ENCODE data around the gene TCP1. TPM values are rescaled to one million over a fixed set of nuclear protein-coding genes. Genes with fewer than 3 reads are reported as not detected.

Gene TCP1
- total RNA-seq, 1 experiment from 2014 or later: 340 TPM

DNA sequence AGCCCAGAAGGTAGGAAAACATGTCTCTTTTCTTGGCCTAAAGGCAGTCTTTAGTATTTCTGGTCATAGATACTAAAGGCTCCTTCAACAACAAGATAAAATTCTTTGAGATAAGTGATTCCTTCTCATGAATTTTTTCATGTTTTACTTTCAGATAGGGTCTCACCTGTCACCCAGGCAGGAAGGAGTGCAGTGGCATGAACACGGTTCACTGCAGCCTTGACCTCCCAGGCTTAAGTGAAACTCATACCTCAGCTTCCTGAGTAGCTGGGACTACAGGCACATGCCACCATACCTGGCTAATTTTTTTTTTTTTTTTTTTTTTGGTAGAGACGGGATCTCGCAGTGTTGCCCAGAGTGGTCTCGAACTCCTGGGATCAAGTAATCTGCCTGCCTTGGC, 19.7 kb upstream of the TCP1 start:
- CTCF ChIA-PET: no interaction called here

DNA sequence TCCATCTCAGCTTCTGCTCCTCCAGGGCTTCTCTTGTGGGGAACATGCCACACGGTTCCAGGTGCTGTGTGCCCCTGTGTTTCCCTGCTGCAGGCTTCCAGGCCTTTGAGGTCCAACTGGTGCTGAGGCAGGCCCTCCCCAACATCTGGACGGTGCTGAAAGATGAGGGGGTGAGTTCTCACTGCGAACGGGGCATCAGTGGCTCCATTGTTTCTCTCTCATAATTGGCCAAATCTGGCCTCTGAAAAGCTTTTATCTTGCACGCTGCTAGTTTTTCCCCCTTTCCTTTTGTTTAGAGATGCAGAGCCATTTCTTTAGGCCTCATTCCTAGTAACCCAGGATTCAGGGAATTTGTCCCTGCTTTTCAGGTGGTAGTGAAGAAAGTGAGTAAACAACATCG, 19.2 kb upstream of the TCP1 start:
- ATAC-seq (no peak), DNase-seq (ENCODE audit: low read depth, low spot score) (no peak)
- ChIA-PET CTCF (no interaction called here), POLR2A (no interaction called here)
- no peaks in the 10 kb centered on the region for H3K36me3 ChIP-seq (ENCODE audit: control insufficient read depth, insufficient read depth, low read length)
- intact Hi-C loops (cut with micrococcal nuclease; ENCODE audit: unreplicated experiment) (no loop called here), in situ Hi-C loops (cut with HindIII; ENCODE audit: low pct_unique_long_range_greater_than_20kb, low sequenced_read_pairs) (no loop called here)
- TF ChIP-seq, protein P1, sequence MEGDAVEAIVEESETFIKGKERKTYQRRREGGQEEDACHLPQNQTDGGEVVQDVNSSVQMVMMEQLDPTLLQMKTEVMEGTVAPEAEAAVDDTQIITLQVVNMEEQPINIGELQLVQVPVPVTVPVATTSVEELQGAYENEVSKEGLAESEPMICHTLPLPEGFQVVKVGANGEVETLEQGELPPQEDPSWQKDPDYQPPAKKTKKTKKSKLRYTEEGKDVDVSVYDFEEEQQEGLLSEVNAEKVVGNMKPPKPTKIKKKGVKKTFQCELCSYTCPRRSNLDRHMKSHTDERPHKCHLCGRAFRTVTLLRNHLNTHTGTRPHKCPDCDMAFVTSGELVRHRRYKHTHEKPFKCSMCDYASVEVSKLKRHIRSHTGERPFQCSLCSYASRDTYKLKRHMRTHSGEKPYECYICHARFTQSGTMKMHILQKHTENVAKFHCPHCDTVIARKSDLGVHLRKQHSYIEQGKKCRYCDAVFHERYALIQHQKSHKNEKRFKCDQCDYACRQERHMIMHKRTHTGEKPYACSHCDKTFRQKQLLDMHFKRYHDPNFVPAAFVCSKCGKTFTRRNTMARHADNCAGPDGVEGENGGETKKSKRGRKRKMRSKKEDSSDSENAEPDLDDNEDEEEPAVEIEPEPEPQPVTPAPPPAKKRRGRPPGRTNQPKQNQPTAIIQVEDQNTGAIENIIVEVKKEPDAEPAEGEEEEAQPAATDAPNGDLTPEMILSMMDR (IDR thresholded peaks at IDR 0.05): no peak
- TF ChIP-seq POLR2AphosphoS5 (IDR thresholded peaks at IDR 0.05; ENCODE audit: low read depth, low read length) (no peak), TCF7L2 (IDR thresholded peaks at IDR 0.05; ENCODE audit: low read depth, low read length) (no peak), SIN3A (IDR thresholded peaks at IDR 0.05; ENCODE audit: borderline replicate concordance, insufficient read depth, low read depth, low read length) (no peak)
- TF ChIP-seq, protein P2, sequence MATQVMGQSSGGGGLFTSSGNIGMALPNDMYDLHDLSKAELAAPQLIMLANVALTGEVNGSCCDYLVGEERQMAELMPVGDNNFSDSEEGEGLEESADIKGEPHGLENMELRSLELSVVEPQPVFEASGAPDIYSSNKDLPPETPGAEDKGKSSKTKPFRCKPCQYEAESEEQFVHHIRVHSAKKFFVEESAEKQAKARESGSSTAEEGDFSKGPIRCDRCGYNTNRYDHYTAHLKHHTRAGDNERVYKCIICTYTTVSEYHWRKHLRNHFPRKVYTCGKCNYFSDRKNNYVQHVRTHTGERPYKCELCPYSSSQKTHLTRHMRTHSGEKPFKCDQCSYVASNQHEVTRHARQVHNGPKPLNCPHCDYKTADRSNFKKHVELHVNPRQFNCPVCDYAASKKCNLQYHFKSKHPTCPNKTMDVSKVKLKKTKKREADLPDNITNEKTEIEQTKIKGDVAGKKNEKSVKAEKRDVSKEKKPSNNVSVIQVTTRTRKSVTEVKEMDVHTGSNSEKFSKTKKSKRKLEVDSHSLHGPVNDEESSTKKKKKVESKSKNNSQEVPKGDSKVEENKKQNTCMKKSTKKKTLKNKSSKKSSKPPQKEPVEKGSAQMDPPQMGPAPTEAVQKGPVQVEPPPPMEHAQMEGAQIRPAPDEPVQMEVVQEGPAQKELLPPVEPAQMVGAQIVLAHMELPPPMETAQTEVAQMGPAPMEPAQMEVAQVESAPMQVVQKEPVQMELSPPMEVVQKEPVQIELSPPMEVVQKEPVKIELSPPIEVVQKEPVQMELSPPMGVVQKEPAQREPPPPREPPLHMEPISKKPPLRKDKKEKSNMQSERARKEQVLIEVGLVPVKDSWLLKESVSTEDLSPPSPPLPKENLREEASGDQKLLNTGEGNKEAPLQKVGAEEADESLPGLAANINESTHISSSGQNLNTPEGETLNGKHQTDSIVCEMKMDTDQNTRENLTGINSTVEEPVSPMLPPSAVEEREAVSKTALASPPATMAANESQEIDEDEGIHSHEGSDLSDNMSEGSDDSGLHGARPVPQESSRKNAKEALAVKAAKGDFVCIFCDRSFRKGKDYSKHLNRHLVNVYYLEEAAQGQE (IDR thresholded peaks at IDR 0.05; ENCODE audit: insufficient read depth in 1 of 2, low read depth in 2 of 2, low read length in 1 of 2): no peak
- H3K9me3 ChIP-seq (ENCODE audit: control insufficient read depth, insufficient read depth, low read depth, low read length): no peaks in the 10 kb centered on the region
- H3K27ac ChIP-seq (ENCODE audit: low read length): no peak overlapping the region
- no peaks in the 10 kb centered on the region for H3K4me1 ChIP-seq (ENCODE audit: control insufficient read depth, insufficient read depth, low read length)
- BruUV-seq (replicated peaks): no TSS peak
- H3K27me3 ChIP-seq (ENCODE audit: control insufficient read depth, insufficient read depth, low read length): no peaks in the 10 kb centered on the region
- H3K4me3 ChIP-seq (ENCODE audit: low read depth in 2 of 2, low read length in 2 of 2): no peak overlapping the region

More for the DNA sequence above, 19.7 kb upstream of the TCP1 start:
- in situ Hi-C loops (cut with HindIII; ENCODE audit: low pct_unique_long_range_greater_than_20kb, low sequenced_read_pairs): no loop called here
- POLR2A ChIA-PET: no interaction called here
- Histone ChIP-seq H3K4me3 (ENCODE audit: low read depth in 2 of 2, low read length in 2 of 2) (no peak overlapping the region), H3K27me3 (ENCODE audit: control insufficient read depth, insufficient read depth, low read length) (no peaks in the 10 kb centered on the region), H3K36me3 (ENCODE audit: control insufficient read depth, insufficient read depth, low read length) (no peaks in the 10 kb centered on the region), H3K4me1 (ENCODE audit: control insufficient read depth, insufficient read depth, low read length) (no peaks in the 10 kb centered on the region), H3K9me3 (ENCODE audit: control insufficient read depth, insufficient read depth, low read depth, low read length) (no peaks in the 10 kb centered on the region), H3K27ac (ENCODE audit: low read length) (no peak overlapping the region)
- no peak for DNase-seq (ENCODE audit: low read depth, low spot score)
- no peak for TF ChIP-seq POLR2AphosphoS5 (IDR thresholded peaks at IDR 0.05; ENCODE audit: low read depth, low read length)
- no peak for TF ChIP-seq TCF7L2 (IDR thresholded peaks at IDR 0.05; ENCODE audit: low read depth, low read length)
- no peak for TF ChIP-seq SIN3A (IDR thresholded peaks at IDR 0.05; ENCODE audit: borderline replicate concordance, insufficient read depth, low read depth, low read length)
- TF ChIP-seq, protein P2 (IDR thresholded peaks at IDR 0.05; ENCODE audit: insufficient read depth in 1 of 2, low read depth in 2 of 2, low read length in 1 of 2): no peak
- TF ChIP-seq, protein P1 (IDR thresholded peaks at IDR 0.05): no peak
- ATAC-seq: no peak
- BruUV-seq (replicated peaks): no TSS peak
- intact Hi-C loops (cut with micrococcal nuclease; ENCODE audit: unreplicated experiment): no loop called here
